ENCODE results near the gene POGLUT3.

The POGLUT3 gene

DNA sequence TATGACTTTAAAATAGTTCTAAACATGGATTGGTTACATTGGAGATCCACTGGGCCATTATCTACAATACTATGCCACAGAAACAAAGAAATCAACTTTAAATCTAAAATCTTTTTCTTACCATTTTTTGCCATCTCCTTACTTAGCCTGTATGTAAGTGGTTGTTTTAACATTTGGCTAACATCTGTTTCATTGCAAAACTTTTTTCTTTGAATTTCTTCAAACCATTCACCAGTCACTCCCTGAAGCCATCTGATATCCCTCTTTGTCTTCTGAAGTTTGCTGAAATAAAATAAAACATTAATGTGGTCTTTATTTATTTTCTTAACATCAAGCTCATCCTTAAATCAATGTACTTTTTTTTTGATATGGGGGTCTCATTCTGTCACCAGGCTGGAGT is 43.3 kb upstream of the POGLUT3 start:
- Histone ChIP-seq H3K36me3 (ENCODE audit: insufficient read depth, low read length) (no peaks in the 10 kb centered on the region), H3K4me2 (ENCODE audit: low read depth, low read length, poor library complexity, severe bottlenecking) (no peak overlapping the region), H3K4me1 (ENCODE audit: insufficient read depth, low read length, poor library complexity, severe bottlenecking) (no peaks in the 10 kb centered on the region), H3K4me3 (ENCODE audit: low read length, poor library complexity, severe bottlenecking) (no peak overlapping the region), H3K9me3 (ENCODE audit: insufficient read depth, low read depth, low read length) (no peaks in the 10 kb centered on the region), H3K27me3 (ENCODE audit: insufficient read depth, low read length, poor library complexity, severe bottlenecking) (no peaks in the 10 kb centered on the region), H3K9me2 (replicated peaks; ENCODE audit: low read depth, low read length) (no peaks in the 10 kb centered on the region), H3F3A (ENCODE audit: low read depth) (no peaks in the 10 kb centered on the region), H4K20me1 (ENCODE audit: insufficient read depth, low read length, poor library complexity, severe bottlenecking) (no peaks in the 10 kb centered on the region), H3K79me2 (ENCODE audit: insufficient read depth, low read length) (no peaks in the 10 kb centered on the region), H3K9ac (ENCODE audit: low read depth, low read length, poor library complexity, severe bottlenecking) (no peak overlapping the region), H2AFZ (ENCODE audit: low read length) (no peak overlapping the region)
- no peak for TF ChIP-seq EZH2phosphoT487 (IDR thresholded peaks at IDR 0.05; ENCODE audit: borderline replicate concordance)
- TF ChIP-seq, protein P1, sequence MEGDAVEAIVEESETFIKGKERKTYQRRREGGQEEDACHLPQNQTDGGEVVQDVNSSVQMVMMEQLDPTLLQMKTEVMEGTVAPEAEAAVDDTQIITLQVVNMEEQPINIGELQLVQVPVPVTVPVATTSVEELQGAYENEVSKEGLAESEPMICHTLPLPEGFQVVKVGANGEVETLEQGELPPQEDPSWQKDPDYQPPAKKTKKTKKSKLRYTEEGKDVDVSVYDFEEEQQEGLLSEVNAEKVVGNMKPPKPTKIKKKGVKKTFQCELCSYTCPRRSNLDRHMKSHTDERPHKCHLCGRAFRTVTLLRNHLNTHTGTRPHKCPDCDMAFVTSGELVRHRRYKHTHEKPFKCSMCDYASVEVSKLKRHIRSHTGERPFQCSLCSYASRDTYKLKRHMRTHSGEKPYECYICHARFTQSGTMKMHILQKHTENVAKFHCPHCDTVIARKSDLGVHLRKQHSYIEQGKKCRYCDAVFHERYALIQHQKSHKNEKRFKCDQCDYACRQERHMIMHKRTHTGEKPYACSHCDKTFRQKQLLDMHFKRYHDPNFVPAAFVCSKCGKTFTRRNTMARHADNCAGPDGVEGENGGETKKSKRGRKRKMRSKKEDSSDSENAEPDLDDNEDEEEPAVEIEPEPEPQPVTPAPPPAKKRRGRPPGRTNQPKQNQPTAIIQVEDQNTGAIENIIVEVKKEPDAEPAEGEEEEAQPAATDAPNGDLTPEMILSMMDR (conservative IDR thresholded peaks at IDR 0.05; ENCODE audit: low read length): no peak

GRCh38 chr11:108538502-108538901 is 40.3 kb upstream of the POGLUT3 start:
- no peaks in the 10 kb centered on the region for H3K9me2 ChIP-seq (replicated peaks; ENCODE audit: low read depth, low read length)
- H3F3A ChIP-seq (ENCODE audit: low read depth): no peaks in the 10 kb centered on the region
- no peaks in the 10 kb centered on the region for H3K79me2 ChIP-seq (ENCODE audit: insufficient read depth, low read length)
- H3K9ac ChIP-seq (ENCODE audit: low read depth, low read length, poor library complexity, severe bottlenecking): no peak overlapping the region
- no peaks in the 10 kb centered on the region for H3K4me1 ChIP-seq (ENCODE audit: insufficient read depth, low read length, poor library complexity, severe bottlenecking)
- no peak overlapping the region for H3K4me2 ChIP-seq (ENCODE audit: low read depth, low read length, poor library complexity, severe bottlenecking)
- H2AFZ ChIP-seq (ENCODE audit: low read length): no peak overlapping the region
- TF ChIP-seq, protein P1 (conservative IDR thresholded peaks at IDR 0.05; ENCODE audit: low read length): no peak
- TF ChIP-seq EZH2phosphoT487 (IDR thresholded peaks at IDR 0.05; ENCODE audit: borderline replicate concordance): no peak
- no peaks in the 10 kb centered on the region for H3K9me3 ChIP-seq (ENCODE audit: insufficient read depth, low read depth, low read length)
- H4K20me1 ChIP-seq (ENCODE audit: insufficient read depth, low read length, poor library complexity, severe bottlenecking): no peaks in the 10 kb centered on the region
- H3K36me3 ChIP-seq (ENCODE audit: insufficient read depth, low read length): no peaks in the 10 kb centered on the region
- no peaks in the 10 kb centered on the region for H3K27me3 ChIP-seq (ENCODE audit: insufficient read depth, low read length, poor library complexity, severe bottlenecking)
- no peak overlapping the region for H3K4me3 ChIP-seq (ENCODE audit: low read length, poor library complexity, severe bottlenecking)

- Histone ChIP-seq H2AFZ (ENCODE audit: low read length) (no peak overlapping the region), H3K9me3 (ENCODE audit: insufficient read depth, low read depth, low read length) (no peaks in the 10 kb centered on the region), H3K4me1 (ENCODE audit: insufficient read depth, low read length, poor library complexity, severe bottlenecking) (no peaks in the 10 kb centered on the region), H3K79me2 (ENCODE audit: insufficient read depth, low read length) (no peaks in the 10 kb centered on the region), H3K4me2 (ENCODE audit: low read depth, low read length, poor library complexity, severe bottlenecking) (no peak overlapping the region), H3K4me3 (ENCODE audit: low read length, poor library complexity, severe bottlenecking) (no peak overlapping the region), H3K9ac (ENCODE audit: low read depth, low read length, poor library complexity, severe bottlenecking) (no peak overlapping the region), H4K20me1 (ENCODE audit: insufficient read depth, low read length, poor library complexity, severe bottlenecking) (no peaks in the 10 kb centered on the region), H3K36me3 (ENCODE audit: insufficient read depth, low read length) (no peaks in the 10 kb centered on the region), H3K27me3 (ENCODE audit: insufficient read depth, low read length, poor library complexity, severe bottlenecking) (no peaks in the 10 kb centered on the region), H3F3A (ENCODE audit: low read depth) (no peaks in the 10 kb centered on the region), H3K9me2 (replicated peaks; ENCODE audit: low read depth, low read length) (no peaks in the 10 kb centered on the region)
- no peak for TF ChIP-seq EZH2phosphoT487 (IDR thresholded peaks at IDR 0.05; ENCODE audit: borderline replicate concordance)
- TF ChIP-seq, protein P1 (conservative IDR thresholded peaks at IDR 0.05; ENCODE audit: low read length): no peak
These were observed 39.8 kb upstream of the POGLUT3 start for GRCh38 chr11:108538022-108538424.
